K562 treated with DMSO at 1 percent for 24 hours (cell line): ENCODE measurements around the gene SNX10. TPM values are rescaled to one million over a fixed set of nuclear protein-coding genes. Genes with fewer than 3 reads are reported as not detected.

ENCODE experiments used
- total RNA-seq: library from RNA; unstranded; fragments of 300-600 nt; gene quantifications from 2 replicates; pipeline ENCODE4 v1.2.3, GENCODE V29; 2022; ENCODE audit warnings: low read depth; ENCODE audit not compliant: insufficient read depth

The SNX10 gene, protein sequence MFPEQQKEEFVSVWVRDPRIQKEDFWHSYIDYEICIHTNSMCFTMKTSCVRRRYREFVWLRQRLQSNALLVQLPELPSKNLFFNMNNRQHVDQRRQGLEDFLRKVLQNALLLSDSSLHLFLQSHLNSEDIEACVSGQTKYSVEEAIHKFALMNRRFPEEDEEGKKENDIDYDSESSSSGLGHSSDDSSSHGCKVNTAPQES
- total RNA-seq: 11.9 and 16.7 TPM in 2 replicates

DNA sequence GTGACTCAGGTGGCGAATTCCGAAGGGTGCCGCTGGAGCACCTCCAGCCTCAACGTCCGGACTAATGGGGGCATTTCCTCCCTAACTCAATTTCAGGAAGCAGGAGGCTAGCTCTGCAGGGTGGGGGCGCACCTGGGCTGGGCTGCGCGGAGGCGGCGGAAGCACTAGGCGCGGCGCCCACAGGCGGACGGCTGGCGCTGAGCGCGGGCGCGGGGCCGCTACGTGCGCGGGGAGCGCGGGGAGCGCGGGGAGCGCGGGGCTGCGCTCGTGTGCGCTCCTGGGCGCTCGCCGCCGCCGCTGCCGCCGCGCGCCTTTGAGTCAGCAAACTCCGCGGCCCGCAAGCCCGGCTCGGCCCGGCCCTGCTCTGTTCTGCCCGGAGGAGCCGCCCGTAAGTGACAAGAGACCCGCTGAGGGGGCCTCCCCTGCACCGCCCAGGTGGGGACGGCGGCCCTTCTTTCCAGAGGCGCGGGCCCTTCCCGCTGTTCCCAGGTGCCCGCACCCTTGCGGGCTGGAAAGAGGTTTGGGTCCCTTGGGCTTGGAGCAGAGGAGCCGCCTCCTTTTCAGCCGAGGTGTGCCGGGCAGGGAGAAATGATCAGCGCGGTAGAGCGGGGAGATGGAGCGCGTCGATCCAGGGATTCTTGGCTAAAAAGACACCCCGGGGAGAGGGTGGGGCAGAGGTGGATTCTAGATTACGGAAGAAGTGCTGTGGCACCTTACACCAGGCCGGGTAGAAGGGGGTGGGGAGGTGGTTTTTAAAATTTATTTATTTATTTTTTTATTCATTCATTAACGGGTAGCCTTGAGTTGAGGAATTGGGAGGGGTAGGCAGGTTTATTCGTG is at the start of gene SNX10:
SNX10 (plus strand) TSS at position 164 of the 840 bp plus-strand sequence. CDS start 54,581 bp downstream, outside the sequence.

Other genes starting within 250 kb of the SNX10 start
- gene NFE2L3, start 139.7 kb upstream of the SNX10 start, total RNA-seq: 15.3 and 18.3 TPM in 2 replicates
- gene HNRNPA2B1, start 91.1 kb upstream of the SNX10 start, total RNA-seq: 479 and 578 TPM in 2 replicates
- gene CBX3, start 90.1 kb upstream of the SNX10 start, total RNA-seq: 126 and 131 TPM in 2 replicates